ENCODE results near the gene AP5S1.

AP5S1 gene

GRCh38 chr20:3794701-3795420, 25.5 kb upstream of the AP5S1 start:
- DNase-seq, result no peak

DNA sequence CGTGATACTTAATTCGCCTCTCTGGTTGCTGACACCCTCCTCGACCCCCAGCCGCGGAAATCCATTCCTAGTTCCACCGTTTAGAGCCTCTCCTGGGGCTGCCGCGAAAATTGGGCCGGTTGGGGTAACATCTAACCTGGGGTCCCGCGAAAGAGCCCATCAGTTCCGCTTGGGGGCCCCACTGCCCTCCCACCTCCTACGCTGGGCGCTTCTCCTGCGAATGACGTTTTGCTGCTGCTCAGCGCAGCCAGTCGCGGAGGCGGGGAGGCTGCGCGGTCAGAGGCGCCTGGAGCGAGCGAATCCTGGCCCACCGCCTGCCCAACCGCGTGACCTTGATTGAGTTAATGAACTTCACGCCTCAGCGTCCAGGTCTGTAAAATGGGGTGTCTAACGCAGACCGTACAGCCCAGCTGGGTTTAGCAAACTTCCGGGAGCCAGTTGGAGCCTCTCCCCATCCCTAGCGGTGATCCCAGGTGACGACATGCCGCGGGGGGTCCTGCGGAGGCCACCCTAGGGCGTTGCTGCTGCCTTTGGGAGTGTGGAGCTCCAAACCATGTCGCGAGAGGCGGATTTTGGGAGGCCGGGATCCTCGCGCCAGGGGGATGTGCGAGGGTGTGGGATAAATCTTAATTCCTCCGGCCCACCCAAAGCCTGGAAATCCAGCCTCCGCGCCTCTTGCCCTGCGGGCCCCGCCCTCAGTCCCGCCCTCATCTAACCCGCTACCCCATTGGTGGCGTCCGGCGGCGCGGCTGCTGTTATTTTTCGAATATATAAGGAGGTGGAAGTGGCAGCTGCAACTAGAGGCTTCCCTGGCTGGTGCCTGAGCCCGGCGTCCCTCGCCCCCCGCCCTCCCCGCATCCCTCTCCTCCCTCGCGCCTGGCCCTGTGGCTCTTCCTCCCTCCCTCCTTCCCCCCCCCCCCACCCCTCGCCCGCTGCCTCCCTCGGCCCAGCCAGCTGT, 24.6 kb upstream of the AP5S1 start, which contains the start of gene CDC25B:
Gene CDC25B (plus strand): TSS at position 800 of the 958 bp plus-strand sequence. CDS start 222 bp downstream, outside the sequence.
- peak; percentile 89 for DNase-seq

DNA sequence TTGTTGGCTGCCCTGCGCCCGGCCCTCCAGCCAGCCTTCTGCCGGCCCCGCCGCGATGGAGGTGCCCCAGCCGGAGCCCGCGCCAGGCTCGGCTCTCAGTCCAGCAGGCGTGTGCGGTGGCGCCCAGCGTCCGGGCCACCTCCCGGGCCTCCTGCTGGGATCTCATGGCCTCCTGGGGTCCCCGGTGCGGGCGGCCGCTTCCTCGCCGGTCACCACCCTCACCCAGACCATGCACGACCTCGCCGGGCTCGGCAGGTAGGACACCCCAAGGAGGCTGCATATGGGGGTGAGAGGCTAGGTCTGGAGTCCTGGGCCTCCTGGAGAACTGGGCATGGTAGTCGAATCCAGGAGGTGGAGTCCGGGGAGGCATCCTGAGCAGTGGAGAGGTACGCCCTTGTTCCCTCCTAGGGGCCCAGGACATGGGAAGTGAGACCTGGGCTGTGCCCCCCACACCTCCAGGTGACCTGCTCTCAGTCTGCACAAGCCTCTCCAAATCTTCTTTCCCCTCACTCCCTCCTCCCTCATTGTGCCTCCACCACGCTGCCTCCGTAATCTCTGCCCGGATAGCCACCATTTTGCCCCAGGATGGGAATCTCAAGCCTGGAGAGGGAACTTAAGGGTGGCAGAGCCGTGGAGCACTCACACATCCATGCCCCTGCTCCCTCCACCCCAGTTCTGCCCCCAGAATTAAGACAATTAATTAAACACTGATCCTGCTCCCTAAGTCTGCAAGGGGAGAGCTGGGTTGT, 23.7 kb upstream of the AP5S1 start:
- DNase-seq, result no peak

DNA sequence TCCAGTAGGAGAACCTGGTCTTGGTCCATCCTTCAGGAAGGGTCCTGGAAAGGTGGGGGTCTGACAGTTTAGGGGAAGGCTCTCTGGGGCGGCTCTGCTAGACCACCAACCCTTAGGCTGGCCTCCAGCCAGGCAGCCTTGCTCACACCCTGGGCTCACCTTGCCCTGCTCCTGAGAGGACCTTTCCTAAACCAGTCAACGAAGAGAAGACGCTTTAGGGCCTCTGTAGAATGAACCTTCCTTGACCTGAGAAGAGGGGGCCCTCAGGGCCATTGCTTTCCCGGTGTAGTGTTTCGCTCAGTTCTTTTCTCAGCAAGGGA, 23.2 kb upstream of the AP5S1 start:
- DNase-seq, result no peak

DNA sequence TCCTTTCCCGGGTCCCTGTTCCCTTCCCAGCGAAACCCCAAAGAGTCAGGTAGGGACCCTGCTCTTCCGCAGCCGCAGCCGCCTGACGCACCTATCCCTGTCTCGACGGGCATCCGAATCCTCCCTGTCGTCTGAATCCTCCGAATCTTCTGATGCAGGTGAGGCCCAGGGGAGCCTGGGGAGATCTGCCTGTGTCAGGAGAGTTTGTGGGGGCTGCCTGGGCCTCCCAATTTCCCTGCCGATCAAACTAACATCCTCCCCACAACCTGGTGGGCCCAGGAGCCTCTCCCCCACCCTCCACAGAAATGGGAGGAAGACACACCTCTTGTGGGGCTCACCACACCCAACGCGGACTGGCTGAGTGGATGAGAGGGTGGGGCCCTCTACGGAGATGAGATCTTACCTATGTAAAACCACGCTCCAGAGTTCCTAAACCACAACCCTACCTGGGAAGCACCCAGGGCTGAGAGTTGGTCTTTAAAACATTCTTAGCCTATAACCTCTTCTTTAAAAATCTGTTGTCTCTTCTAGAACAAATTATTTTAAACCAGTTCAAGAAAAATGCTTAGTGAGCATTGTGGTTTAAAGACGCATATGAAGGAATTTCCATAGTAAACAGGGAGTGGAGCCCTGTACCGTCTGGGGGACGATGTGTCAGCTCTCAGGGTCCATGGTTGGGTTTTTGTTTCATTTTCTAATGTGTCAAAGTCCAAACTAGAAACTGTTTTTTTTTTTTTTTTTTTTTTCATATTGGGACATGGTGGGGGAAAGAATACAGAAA, 22.6 kb upstream of the AP5S1 start:
- DNase-seq, result no peak

- DNase-seq, result no peak
These were observed 22.0 kb upstream of the AP5S1 start for GRCh38 chr20:3798373-3798768.

DNA sequence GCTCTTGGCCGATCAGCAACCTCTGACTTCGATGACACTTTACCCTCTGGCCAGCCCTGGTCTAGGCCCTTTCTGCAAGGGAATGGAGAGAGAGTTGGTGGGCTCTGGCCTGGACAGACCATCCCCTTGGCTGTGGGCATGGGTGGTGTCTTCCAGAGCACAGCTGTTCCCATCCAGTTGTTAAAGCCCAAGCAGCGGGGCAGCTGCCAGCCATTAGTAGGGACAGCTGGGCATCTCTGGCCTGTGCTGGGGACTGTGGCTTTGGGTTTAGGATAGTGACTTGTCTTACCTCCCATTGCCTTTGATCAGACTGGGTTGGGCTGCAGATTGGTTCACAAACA, 21.5 kb upstream of the AP5S1 start:
- no peak for DNase-seq

DNA sequence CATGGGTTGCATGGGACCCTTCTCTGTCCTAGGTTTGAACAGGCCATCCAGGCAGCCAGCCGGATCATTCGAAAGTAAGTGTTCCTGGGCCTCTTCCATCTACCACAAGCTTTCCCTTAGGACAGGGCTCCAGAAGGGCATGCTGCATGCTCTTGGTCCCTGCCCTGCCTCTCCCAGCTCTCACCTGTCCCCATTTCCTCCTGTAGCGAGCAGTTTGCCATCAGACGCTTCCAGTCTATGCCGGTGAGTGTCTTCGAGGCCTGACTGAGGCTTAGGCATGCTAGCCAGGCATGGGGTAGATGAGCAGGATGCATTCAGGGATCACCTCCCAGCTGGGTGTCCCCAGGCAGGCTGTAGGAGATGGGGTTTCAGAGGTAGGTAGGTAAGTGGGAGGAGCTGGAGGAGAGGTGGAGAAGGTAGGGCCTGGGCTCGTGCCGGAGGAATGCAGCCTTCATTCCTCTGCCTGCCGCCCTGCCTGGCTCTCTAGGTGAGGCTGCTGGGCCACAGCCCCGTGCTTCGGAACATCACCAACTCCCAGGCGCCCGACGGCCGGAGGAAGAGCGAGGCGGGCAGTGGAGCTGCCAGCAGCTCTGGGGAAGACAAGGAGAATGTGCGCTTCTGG, 20.0 kb upstream of the AP5S1 start:
- DNase-seq, result no peak

DNA sequence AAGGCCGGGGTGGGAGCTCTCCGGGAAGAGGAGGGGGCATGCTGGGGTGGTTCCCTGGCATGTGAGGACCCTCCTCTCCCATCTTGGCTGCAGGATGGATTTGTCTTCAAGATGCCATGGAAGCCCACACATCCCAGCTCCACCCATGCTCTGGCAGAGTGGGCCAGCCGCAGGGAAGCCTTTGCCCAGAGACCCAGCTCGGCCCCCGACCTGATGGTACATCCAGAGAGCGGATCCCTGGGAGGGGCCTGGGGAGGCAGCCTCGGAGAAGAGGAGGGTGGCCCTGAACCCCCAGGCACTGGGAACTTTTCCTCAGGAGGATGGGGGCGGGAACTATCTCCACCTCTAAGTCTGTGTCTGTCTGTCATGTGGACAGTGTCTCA, 19.5 kb upstream of the AP5S1 start:
- DNase-seq, result no peak

GRCh38 chr20:3801299-3801698, 19.0 kb upstream of the AP5S1 start:
- DNase-seq, result no peak

DNA sequence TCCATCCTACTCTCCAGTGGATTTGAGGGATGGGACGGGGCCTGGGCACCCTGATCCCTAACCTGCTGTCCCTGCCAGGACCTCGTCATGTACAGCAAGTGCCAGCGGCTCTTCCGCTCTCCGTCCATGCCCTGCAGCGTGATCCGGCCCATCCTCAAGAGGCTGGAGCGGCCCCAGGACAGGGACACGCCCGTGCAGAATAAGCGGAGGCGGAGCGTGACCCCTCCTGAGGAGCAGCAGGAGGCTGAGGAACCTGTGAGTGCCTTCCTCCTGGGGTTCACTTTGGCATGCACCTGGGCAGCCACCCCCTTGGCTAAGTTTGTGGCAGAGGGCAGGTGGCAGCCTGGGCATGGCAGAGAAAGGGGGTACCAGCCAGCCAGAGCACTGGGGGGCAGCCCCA, 18.5 kb upstream of the AP5S1 start:
- no peak for DNase-seq

DNA sequence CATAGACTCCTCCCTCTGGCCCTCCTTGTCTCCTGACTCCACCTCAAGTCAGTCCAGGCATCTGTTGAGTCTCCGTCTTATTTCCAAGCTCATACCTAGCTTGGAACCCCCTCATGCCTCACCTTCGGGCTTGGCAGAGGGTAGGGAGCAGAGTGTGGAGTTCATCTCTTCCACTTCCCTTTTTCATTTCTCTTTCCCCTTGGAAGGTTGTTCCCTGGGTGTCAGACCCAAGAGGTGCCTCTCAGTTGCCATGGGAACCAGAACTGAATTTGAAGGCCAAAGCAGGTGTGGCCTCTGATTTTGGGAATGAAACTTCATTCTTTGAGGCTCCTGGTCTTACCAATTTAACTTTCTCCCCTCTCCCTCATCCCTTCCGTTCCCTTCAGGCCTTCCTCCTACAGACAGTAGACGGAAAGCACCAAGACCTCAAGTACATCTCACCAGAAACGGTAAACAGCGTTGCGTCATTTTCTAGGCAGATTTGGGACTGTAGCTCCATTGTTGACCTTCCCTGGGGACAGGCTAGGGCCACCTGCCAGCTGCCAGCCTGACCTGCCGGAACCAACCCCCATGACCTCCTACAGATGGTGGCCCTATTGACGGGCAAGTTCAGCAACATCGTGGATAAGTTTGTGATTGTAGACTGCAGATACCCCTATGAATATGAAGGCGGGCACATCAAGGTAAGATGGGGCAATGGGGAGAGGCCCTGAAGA, 17.7 kb upstream of the AP5S1 start:
- no peak for DNase-seq

- DNase-seq, result no peak
These were observed 17.1 kb upstream of the AP5S1 start for GRCh38 chr20:3803289-3803688.

DNA sequence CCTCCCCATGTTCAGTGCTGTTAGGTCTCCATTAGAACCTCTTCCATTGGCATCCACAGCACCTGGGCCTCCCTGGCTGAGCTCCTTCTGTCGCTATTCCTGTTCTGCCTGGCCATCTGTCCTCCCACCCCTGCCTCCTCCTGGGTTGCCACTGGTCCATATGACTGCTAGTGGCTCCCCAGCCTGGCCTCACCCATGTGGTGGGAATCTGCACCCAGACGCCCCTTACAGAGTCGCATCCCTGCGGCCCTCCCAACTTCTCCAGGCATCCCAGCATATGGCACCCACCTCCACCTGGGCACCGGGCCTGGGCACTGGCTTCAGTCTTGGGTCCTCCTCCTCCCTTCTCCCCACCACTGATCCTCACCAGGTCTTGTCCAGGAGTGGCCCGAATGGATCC, 16.5 kb upstream of the AP5S1 start:
- no peak for DNase-seq

GRCh38 chr20:3804254-3804751, 16.0 kb upstream of the AP5S1 start:
- no peak for DNase-seq

- no peak for DNase-seq
These were observed 15.6 kb upstream of the AP5S1 start for GRCh38 chr20:3804781-3805180.

GRCh38 chr20:3808544-3808943, 11.8 kb upstream of the AP5S1 start:
- DNase-seq, result no peak

DNA sequence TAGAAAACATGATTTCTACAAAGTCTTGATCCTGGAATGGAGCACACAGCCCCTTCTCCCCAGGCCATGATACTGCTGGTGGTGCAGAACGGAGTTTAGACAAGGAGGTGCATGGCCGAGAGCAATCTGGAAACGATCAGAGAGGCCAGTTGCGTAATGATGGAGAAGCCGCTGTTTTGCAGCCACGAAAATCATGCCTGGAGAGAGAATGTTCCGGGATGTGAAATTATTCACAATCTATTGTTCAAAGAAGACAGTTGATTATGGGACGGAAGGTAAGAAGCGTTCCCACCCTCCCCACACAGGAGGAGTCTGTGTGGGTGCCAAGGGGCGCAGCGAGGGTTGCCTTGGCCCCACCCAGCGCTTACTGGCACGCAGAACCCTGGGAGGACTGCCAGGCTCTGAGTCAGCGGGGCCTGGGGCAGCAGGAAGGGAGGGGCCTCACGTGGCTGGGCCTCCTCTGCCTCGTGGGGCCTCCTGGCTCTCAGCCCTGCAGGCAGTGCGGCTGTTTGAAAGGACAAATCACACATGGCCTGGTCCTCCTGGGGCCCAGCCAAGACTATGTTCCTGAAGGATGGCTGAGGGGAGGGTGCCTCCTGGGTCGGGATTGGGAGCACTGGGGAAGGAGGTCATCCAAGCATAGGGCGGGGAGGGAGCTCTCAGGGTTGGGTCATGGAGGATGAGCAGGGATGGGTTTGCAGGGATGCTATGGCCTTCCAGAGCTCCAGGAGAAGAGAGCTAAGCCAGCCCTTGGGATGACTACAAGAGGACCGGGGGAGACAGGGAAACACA, 8.7 kb upstream of the AP5S1 start:
- peak; percentile 99 for DNase-seq

GRCh38 chr20:3812259-3812681, 8.1 kb upstream of the AP5S1 start:
- no peak for DNase-seq
